ENCODE data around the gene KRTAP10-2. TPM values are rescaled to one million over a fixed set of nuclear protein-coding genes. Genes with fewer than 3 reads are reported as not detected.

Gene KRTAP10-2
- total and polyA plus RNA-seq, 11 donors: not detected

DNA sequence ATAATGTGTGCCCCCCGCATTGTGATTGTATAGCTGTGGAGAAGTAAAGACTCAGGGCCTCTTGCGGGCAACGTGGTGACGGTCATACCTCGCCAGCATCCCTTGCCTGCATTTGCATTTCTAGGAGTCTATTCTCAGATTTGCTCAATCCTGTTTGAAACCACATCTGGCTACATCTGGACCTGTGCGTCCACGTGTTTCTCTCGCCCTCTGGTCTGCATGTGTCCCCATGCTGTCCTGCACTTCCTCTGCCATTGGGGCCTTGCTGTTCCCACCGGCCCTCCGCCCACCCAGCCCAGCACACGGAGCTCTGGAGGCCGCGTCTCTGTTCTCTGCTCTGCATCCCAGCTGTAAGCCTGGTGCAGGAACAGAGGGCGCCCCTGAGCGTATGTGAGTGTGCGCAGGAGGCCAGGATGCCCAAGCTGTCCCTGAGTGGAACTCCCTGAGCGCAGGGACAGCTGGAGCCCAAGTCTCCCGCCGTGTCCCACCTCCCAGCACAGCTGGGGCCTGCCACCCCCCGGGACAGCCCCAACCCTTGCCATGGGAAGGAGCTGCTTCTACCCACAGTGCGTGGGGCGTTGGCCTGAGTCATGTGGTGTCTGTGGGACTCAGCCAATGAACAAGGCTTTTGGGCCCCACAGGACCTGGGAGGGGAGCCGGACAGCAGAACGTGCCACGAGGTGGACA lies 1.6 kb downstream of the KRTAP10-2 start:
- no peak for TF ChIP-seq POLR2A (IDR thresholded peaks at IDR 0.05)
- TF ChIP-seq, protein P1, sequence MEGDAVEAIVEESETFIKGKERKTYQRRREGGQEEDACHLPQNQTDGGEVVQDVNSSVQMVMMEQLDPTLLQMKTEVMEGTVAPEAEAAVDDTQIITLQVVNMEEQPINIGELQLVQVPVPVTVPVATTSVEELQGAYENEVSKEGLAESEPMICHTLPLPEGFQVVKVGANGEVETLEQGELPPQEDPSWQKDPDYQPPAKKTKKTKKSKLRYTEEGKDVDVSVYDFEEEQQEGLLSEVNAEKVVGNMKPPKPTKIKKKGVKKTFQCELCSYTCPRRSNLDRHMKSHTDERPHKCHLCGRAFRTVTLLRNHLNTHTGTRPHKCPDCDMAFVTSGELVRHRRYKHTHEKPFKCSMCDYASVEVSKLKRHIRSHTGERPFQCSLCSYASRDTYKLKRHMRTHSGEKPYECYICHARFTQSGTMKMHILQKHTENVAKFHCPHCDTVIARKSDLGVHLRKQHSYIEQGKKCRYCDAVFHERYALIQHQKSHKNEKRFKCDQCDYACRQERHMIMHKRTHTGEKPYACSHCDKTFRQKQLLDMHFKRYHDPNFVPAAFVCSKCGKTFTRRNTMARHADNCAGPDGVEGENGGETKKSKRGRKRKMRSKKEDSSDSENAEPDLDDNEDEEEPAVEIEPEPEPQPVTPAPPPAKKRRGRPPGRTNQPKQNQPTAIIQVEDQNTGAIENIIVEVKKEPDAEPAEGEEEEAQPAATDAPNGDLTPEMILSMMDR (IDR thresholded peaks at IDR 0.05): no peak
- no peak overlapping the region for H3K27ac ChIP-seq
- no peaks in the 10 kb centered on the region for H3K4me1 ChIP-seq
- peaks cover 0 to 41% (median 2%) of the 10 kb centered on the region in 9 donors for H3K27me3 ChIP-seq
- WGBS, 4 donors: 70 to 74% (median 71%) methylated on average over 20 to 25 of the region's 25 CpGs
- intact Hi-C loops (cut with DNase I): no loop called here
- no peak overlapping the region for H3K4me3 ChIP-seq
- DNase-seq: no peak
- peak in 1 of 4 donors; percentile 36 for ATAC-seq
- no peaks in the 10 kb centered on the region for H3K36me3 ChIP-seq
- peaks cover 0 to 24% (median 3%) of the 10 kb centered on the region in 12 donors for H3K9me3 ChIP-seq

DNA sequence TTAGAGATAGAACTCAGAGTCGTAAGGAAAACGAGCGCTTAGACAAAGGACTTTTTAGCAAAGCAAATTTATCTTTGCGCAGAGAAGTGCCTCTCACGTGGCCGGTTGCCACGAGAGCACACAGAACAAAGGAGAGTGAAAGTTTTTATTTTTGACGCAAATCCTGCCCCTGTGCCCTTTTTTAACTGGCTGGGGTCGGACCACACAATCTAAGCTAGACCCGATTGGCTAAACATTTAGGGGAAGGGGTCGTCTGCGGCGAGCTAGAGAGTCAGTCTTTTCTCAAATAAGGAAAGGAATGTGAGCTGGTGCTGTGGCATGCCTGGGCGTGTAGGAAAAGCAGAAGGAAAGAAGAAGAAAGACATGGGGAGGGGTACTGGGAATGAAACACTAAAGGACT lies 2.4 kb downstream of the KRTAP10-2 start:
- H3K4me1 ChIP-seq: no peaks in the 10 kb centered on the region
- no peak for DNase-seq
- peaks cover 0 to 34% (median 2%) of the 10 kb centered on the region in 9 donors for H3K27me3 ChIP-seq
- no peak overlapping the region for H3K27ac ChIP-seq
- 36 to 48% (median 41%) methylated on average over 14 of the region's 14 CpGs for WGBS, 4 donors
- TF ChIP-seq, protein P1 (IDR thresholded peaks at IDR 0.05): no peak
- TF ChIP-seq POLR2A (IDR thresholded peaks at IDR 0.05): no peak
- no peak overlapping the region for H3K4me3 ChIP-seq
- intact Hi-C loops (cut with DNase I): no loop called here
- no peaks in the 10 kb centered on the region for H3K36me3 ChIP-seq
- peaks cover 0 to 24% (median 3%) of the 10 kb centered on the region in 12 donors for H3K9me3 ChIP-seq
- ATAC-seq: no peak

DNA sequence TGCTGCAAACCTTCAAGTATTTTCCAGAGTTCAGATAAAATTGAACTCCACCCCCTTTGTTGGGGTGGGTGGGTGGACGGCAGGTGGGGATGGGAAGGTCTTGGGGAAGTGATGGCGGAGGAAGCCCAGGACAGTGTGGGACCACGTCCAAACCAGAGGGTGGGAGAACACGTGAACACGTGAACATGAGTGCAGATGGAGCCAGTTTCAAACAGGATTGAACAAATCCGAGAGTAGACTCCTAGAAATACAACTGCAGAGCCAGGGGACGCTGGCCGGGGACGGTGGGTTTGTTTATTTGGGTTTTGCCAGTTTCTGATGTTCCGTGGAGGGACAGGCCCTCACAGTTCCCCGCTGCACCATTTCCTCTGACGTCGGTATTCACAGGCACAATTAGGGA lies 2.9 kb downstream of the KRTAP10-2 start:
- Histone ChIP-seq H3K36me3 (no peaks in the 10 kb centered on the region), H3K27me3 (peaks cover 0 to 33% (median 2%) of the 10 kb centered on the region in 9 donors), H3K9me3 (peaks cover 0 to 29% (median 3%) of the 10 kb centered on the region in 12 donors), H3K27ac (no peak overlapping the region), H3K4me1 (no peaks in the 10 kb centered on the region), H3K4me3 (no peak overlapping the region)
- TF ChIP-seq POLR2A (IDR thresholded peaks at IDR 0.05): no peak
- TF ChIP-seq, protein P1 (IDR thresholded peaks at IDR 0.05): no peak
- no peak for ATAC-seq
- intact Hi-C loops (cut with DNase I): no loop called here
- WGBS, 4 donors: 67 to 70% (median 68%) methylated on average over 13 of the region's 13 CpGs
- DNase-seq: no peak

DNA sequence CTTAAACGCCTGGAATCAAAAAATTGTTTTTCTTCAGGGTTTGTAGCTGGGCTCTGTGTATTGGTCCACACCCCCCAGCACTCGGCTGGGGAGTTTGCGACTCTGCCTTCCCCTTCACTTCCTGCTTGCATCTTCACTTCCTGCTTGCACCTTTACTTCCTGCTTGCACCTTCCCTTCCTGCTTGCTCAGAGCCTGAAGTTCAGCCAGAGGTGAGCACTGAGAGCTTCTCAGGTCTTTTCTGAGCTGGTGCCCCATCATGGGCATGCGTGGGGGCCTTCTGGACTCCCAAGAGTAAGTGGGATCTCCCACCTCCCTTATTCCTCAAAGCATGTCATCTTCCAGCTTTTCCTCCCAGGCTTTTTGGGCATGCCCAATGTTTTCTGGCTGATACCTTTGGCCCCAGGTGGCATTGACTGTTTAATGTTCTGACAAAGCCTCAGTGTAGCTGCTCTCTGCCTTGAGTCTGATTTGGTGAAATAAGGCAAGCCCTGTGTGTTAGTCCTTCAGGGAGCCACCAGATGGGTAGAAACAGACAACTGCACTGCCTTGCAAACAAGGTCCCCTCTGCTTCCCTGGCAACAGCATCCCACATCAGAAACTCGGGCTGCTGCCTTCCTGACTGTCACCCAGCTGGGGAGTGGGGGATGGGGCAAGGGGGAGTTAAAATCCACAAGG lies 3.5 kb downstream of the KRTAP10-2 start:
- DNase-seq: no peak
- WGBS, 4 donors: 45 to 61% (median 53%) methylated on average over 5 of the region's 5 CpGs
- Histone ChIP-seq H3K36me3 (no peaks in the 10 kb centered on the region), H3K27me3 (peaks cover 0 to 31% (median 0%) of the 10 kb centered on the region in 9 donors), H3K9me3 (peaks cover 0 to 35% (median 4%) of the 10 kb centered on the region in 12 donors), H3K27ac (peak overlapping the region in 1 of 12 donors; percentile 43), H3K4me1 (no peaks in the 10 kb centered on the region), H3K4me3 (no peak overlapping the region)
- ATAC-seq: no peak
- intact Hi-C loops (cut with DNase I): no loop called here
- no peak for TF ChIP-seq POLR2A (IDR thresholded peaks at IDR 0.05)
- TF ChIP-seq, protein P1 (IDR thresholded peaks at IDR 0.05): no peak

All from heart left ventricle (tissue), 16 donors.